ENCODE results near the gene ZNRD2. TPM values are rescaled to one million over a fixed set of nuclear protein-coding genes. Genes with fewer than 3 reads are reported as not detected.
A peak's percentile ranks its signal among the peaks of the same experiment; 100 is the strongest.

Gene ZNRD2
- total and polyA plus RNA-seq, 10 of the 15 experiments (the other 5 are each of a cell fraction or from before 2014, with no cell fraction given), result 7.9 to 111 (median 55.4) TPM

DNA sequence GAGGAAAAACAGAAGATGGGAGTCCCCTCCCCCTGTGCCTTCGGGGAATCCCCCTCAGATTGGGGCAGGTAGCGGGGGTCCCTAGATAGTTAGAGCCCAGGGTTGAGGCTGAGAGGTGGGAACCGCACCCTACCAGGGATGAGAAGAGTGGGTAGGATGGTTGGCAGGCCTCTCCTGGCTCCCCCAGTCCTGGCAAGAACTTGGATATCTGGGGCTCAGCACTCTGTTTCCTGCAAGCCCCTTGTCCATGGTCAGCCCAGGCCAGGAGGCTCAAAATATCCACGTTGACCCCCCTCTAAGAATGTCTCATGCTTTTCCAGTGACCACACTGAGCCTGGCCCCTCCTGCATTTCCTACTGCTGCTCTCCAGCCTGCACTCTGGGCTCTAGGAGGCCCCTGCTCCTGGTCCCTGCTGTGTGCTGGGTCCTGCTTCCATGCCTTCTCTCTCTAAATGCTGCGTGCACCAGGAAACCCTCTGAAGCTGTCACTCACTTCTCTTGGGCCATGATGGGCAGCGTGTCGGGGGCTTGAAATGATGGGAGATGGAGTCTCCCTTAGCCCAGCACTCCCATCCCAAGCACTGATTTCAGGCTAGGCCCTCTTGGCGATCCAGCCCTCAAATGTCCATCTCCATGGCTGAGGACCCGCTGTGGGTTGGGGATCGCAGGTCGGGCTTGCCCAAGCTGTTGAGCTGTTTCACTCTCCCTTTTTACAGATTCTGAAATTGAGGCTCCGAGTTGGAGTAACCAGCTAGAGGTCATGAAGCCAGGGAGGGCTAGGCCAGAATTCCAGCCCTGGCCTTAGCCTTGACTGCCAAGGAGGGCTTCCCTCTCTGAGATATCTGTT, 41.7 kb downstream of the ZNRD2 start:
- peak overlapping the region; percentile 85 for H3K9ac ChIP-seq (ENCODE audit: control insufficient read depth, insufficient read depth, low read length)
- ATAC-seq, result no peak
- ChIA-PET RAD21 (ENCODE audit: unreplicated experiment) (interaction anchor here (1.0 to 4.0 kb wide), 8 partner anchors 18 to 71 kb away, joined by 3 to 36 read pairs (median 5); partner anchors contain the start of genes FAM89B, RELA, SIPA1 and ZNRD2), CTCF (interaction anchor here (1.0 to 3.8 kb wide), 7 partner anchors 18 to 196 kb away, joined by 3 to 35 read pairs (median 10); no protein-coding TSS in a partner anchor), POLR2A (interaction anchor here (0.6 to 5.0 kb wide), 9 partner anchors 9 to 277 kb away, joined by 3 to 34 read pairs (median 4); partner anchors contain the start of genes EHBP1L1 and RELA), SMC1A (ENCODE audit: uncharacterized antibody, unreplicated experiment) (interaction anchor here (0.9 kb wide), 2 partner anchors 24 to 93 kb away, joined by 3 read pairs; no protein-coding TSS in a partner anchor)
- peak overlapping the region; percentile 99 for H3K4me3 ChIP-seq
- 77% methylated on average over 12 of the region's 12 CpGs for WGBS (ENCODE audit: insufficient coverage, insufficient replicate concordance, low lambda C conversion rate, missing lambda C conversion rate)
- H3K4me1 ChIP-seq (ENCODE audit: control insufficient read depth, insufficient read depth, low read length), result peaks cover 23% of the 10 kb centered on the region
- no peak for FAIRE-seq
- H2AFZ ChIP-seq (ENCODE audit: control insufficient read depth, low read depth, low read length), result no peak overlapping the region
- H4K20me1 ChIP-seq (ENCODE audit: control insufficient read depth, insufficient read depth), result no peaks in the 10 kb centered on the region; the same call in 1 of the 2 replicates
- TF ChIP-seq MYB (IDR thresholded peaks at IDR 0.05; ENCODE audit: borderline replicate concordance, low read depth, low read length) (no peak), PBX3 (IDR thresholded peaks at IDR 0.05; ENCODE audit: insufficient replicate concordance, low read depth, low read length) (peak; percentile 44), SIX5 (IDR thresholded peaks at IDR 0.05; ENCODE audit: low read depth, low read length, severe bottlenecking) (no peak), SPI1 (IDR thresholded peaks at IDR 0.05; ENCODE audit: borderline replicate concordance, insufficient read depth, low read depth, low read length) (no peak), PKNOX1 (IDR thresholded peaks at IDR 0.05) (peak; percentile 74), ZNF384 (IDR thresholded peaks at IDR 0.05; ENCODE audit: borderline replicate concordance, low read depth, low read length) (no peak), ZZZ3 (IDR thresholded peaks at IDR 0.05; ENCODE audit: control insufficient read depth, insufficient read length, low read depth) (no peak), ATF2 (IDR thresholded peaks at IDR 0.05; ENCODE audit: low read length) (no peak)
- H3K4me2 ChIP-seq (ENCODE audit: control insufficient read depth, insufficient read depth), result peak overlapping the region; percentile 93
- peaks cover 10 to 18% of the 10 kb centered on the region in 2 experiments; a peak in 3 of 4 replicates for H3K36me3 ChIP-seq (ENCODE audit: control insufficient read depth in 2 of 2, insufficient read depth in 2 of 2, low read length in 1 of 2)
- H3K79me2 ChIP-seq (ENCODE audit: control insufficient read depth, insufficient read depth, low read length), result peaks cover 60% of the 10 kb centered on the region
- no peak for DNase-seq (ENCODE audit: low read depth, low spot score)
- no peaks in the 10 kb centered on the region for H3K9me3 ChIP-seq (replicated peaks; ENCODE audit: control insufficient read depth, insufficient read depth, low read length)
- H3K27me3 ChIP-seq (replicated peaks in 1 of 2; ENCODE audit: control insufficient read depth in 2 of 2, insufficient read depth in 2 of 2, low read length in 1 of 2), result no peaks in the 10 kb centered on the region
- no TSS peak for BruUV-seq (replicated peaks)
- intact Hi-C loops (cut with micrococcal nuclease; ENCODE audit: unreplicated experiment) (loop anchor here (5.0 kb wide), 1 partner anchor 735 kb away; the partner anchor contains the start of gene EHD1), in situ Hi-C loops (cut with MboI) (no loop called here)
- peak overlapping the region; percentile 37 for H3K27ac ChIP-seq (ENCODE audit: control insufficient read depth, insufficient read depth)
